ENCODE measurements around the gene CTPS2.
"Not testable (repeated sequence)": the region's sequence is repeated elsewhere in the genome, so short reads cannot be mapped to it uniquely, and the experiment has no call there.

The CTPS2 gene

DNA sequence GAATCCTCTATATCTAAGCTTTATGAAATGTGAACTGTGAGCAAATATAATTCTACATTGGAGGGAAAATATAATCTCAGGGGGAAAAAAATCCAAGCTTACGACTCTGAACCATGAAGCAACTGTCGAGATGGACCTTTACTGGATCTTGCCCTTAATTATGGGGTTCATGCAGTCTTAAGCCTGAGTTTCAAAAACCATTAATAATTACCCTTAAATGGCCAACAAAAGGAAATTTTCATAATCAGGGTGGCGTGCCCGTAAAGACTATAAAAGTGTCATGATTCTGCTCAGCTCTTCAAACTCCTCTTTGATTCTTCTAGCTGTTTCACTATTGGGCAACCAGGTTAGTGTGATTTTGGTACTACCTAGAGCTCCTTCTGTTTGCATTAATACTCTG lies 62.6 kb downstream of the CTPS2 start, which contains the start of gene S100G:
Gene S100G, plus strand, starts transcription at position 301 of the 400 bp plus-strand sequence. CDS start 849 bp downstream, outside the sequence.
- DNase-seq = no peak

DNA sequence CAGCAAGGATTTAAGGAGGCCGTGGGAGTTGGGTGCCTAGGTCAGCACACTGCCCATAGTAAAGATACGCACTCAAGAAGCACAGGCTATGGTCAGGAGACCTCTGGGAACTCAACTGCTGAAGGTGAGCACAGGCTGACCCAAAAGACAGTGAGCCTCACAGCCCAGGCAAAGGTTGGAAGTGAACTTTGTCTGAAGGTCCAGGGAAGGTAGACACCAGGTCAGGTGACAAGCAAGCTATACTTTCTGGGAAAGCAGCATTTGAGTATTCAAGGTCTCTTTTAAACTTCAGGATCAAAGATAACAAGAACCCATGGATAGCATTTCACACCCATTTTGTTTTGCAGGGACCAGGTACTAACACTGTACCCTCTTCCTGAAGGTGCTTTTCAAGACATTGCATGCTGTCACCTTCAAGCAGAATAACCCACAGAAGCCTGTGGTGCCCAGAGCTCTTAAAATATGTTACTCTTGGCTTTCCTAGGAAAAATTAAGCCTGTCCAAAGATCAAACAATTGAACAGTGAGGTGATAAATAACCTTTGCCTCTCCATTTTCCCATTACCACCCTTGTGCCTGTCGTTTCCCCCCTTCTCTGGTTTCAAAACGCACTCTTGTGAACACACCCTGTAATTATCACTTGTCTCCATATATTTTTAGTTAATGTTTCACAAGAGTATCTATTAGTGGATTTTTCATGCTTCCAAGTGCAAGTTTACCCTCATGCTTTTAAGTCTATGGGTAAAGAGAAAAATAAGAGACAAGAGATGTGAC lies 65.9 kb downstream of the CTPS2 start:
- no peak for DNase-seq

DNA sequence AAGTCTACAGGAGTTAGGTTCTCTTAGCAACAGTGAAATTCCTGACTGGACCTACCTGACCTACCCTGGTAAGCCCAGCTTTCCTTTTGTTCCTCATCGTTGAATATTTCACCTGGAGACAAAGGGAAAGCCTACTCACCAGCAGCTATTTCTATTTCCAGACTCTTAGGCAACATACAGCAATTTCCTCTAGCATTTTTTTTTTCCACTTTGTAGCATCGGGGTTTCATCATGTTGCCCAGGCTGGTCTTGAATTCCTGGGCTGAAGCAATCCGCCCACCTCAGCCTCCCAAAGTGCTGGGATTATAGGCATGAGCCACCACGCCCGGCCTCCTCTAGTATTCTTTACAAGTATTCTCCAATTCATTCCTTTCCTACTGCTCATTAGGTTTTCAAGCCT lies 69.3 kb downstream of the CTPS2 start:
- DNase-seq = no peak

DNA sequence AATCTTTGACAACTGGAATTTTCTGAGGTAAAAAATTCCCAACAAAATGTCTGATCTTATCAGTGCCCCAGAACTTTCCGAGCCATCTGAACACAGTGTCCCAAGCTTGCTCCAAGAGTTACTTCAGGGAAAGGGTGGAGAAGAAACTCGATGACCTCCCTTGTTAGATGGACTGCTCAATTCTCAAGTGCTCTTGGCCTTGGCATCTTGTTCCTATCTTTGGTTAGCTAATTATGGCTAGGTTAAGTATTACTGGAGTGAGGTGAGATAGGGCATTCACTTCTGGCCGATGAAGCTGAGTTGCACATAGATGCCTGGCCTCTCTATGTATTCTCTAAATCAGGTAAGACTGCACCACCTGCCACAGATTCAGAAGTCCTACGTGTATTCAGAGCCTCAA lies 71.6 kb downstream of the CTPS2 start:
- DNase-seq = no peak

DNA sequence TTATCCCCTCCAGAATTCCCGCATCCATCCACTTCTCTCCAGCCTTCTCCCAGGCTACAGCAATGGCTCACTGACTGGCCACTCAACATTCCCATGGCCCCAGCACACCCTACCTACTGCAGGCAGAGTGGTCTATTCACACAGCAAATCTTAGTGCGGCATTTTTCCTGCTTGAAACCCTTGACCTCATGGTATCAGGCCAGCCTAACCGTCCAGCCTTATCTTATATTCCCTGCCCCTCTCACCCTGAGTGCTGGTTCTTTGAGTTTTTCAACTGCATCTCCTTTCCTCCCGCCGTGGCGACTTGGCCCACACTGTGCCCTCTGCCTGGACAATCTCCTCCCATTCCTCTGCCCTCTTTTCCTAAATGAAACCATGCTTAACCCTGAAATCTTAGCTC lies 72.5 kb downstream of the CTPS2 start:
- DNase-seq = no peak

DNA sequence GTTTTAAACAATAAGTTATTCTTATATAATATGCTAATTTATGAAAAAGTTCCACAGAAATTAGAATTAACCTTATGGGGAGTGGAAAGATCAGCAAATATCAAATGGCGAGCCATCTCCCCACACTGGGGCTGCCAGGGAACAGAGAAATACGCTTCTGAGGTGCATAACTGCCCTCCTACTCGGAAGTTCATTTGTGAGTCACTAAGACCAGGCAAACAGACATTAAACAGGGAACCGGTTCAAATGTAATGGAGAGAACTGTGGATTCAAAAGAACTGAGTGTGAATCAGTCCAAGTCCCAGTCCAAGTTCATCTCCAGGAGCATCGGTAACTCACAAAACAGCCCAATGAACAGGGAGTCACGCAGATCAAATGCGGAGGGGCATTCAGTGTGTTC lies 73.9 kb downstream of the CTPS2 start:
- DNase-seq = no peak

DNA sequence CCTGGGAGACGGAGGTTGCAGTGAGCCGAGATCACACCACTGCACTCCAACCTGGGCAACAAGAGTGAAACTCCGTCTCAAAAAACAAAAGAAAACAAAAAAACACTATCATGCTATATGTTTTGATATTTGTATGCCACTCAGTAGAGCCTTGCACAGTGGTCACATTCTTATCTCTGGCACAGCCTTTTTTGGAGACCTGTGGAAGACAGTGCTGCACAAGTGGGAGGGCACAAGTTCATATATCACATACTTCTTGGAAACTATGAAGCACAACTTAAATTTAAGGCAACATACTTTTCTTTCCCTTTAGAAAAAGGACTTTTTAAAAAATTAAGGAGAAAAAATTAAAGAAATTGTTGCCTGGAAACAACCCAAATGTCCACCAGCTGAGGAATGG lies 76.9 kb downstream of the CTPS2 start:
- DNase-seq = no peak

DNA sequence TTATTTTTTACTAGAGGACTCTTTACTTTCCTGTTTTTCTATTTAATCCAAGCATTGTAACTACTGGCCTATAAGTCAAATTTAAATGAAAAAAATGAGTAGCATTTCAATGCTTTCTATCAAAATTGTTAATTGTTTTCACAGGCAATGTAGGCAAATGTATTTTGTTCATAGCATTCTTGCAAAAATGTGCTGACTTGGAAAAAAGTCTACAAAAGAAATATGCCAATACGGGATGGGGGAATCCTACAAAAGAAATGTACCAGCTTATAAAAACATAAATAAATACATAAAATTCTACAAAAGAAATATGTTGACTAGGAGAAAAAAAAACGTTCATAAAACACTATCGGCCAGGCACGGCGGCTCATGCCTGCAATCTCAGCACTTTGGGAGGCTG lies 77.4 kb downstream of the CTPS2 start:
- DNase-seq = no peak

DNA sequence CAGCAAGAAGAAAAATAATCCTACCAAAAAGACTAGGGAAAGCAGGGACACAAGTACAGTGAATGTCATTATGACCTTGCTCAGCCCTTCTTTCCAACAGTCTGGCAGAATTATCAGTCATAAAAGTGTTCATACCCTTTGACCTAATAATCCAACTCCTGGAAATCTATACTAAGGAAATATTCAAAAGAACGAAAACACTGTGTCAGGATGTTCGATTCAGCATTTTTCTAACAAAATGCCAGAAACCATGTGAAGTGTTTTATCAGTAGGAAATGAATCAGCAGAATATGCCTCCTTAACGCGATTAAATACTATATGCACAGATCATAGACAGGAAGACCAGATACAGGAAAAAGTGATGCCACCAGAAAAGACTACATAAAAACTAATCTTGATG lies 78.7 kb downstream of the CTPS2 start:
- DNase-seq = no peak

DNA sequence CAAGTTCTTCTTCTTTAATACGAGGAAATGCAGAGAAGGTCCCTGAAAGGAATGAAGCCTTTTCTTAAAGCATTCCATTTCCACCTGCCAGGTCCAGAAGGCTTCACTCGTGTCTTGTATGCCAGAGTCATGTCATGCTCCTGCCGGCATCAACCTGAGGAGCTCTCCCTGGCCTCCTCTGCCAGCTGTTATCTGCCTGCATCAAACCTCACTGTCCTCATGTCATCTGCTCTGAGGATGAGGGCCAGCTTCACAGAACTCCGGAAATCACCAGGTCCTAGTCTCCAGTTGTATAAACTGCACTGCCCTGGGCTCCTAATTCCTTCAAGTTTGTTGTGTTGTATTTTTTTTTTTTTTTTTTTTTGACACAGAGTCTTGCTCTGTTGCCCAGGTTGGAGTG lies 82.6 kb downstream of the CTPS2 start:
- no peak for DNase-seq

DNA sequence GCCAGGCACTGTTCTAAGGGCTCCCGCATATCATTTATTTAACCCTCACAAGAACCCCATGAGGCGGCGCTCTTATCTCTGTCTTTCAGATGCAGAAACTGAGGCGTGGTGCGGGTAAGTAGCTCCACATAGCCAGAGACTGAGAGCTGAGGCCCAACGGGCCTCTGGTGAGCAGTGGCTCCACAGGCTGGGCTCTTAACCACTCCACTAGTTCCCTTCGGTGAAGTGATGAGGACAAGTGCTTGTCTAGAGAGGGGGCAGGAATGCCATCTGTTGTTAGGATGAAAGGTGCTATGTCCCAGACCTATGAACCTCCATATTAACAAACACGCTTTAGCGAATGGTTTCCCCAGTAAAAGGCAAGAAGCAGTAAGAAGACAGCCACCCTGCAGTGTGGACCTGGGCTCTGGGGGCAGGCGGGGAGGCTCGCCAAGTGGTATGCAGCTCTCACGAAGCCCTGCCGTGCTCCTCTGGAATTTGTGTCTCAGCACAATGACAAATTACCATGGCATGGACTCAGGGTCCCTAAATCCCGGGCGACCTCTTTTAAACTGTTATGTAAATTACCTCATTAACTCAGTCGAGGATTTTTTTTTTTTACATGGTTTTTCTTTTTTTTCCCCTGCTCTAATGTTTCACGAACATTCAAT lies 83.4 kb downstream of the CTPS2 start:
- DNase-seq = no peak

DNA sequence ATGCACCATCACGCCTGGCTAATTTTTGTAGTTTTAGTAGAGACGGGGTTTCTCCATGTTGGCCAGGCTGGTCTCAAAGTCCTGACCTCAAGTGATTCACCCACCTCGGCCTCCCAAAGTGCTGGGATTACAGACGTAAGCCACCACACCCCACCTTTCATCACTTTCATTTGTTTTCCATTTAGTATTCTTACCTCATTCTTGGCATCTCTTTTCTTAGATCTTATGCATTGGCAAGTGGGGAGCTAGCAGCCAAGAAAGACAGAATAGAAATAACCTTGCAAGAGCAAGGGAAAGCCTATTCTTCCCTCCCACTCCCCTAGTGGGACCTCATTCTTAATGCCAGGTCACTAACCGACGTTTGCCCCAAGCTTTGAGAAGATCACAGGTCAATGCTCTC lies 84.0 kb downstream of the CTPS2 start:
- not testable (repeated sequence) for DNase-seq

DNA sequence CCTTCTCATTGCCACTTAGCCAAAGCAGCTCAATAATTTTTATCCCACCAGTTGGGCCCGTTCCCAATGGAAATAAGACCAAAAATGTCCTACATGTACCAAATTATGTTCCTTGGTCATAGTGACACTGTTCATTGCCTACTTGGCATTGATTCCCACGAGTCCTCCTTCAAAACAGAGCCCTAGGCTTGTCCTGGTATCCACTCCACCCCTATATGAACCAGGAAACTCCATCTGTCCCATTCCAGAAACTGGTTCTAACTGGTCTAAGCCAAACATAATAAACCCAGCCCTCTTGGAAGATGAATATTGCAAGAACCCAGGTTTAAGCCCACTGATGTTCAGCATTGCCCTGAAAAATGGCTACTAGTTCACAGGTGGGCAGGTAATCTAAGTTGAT lies 93.4 kb downstream of the CTPS2 start:
- no peak for DNase-seq

DNA sequence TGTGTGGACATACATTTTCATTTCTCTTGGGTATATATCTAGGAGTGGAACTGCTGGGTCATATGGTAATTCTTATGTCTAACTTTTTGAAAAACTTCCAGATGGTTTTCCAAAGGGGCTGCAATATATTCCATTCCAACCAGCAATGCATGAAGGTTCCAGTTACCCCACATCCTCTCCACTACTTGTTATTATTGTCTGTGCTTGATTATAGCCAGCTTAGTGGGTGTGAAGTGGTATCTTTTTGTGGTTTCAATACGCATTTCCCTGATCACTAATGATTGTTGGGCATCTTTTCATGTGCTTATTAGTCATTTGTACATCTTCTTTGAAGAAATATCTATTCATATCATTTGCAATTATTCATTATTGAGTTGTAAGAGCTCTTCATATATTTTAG lies 94.0 kb downstream of the CTPS2 start:
- DNase-seq = no peak

DNA sequence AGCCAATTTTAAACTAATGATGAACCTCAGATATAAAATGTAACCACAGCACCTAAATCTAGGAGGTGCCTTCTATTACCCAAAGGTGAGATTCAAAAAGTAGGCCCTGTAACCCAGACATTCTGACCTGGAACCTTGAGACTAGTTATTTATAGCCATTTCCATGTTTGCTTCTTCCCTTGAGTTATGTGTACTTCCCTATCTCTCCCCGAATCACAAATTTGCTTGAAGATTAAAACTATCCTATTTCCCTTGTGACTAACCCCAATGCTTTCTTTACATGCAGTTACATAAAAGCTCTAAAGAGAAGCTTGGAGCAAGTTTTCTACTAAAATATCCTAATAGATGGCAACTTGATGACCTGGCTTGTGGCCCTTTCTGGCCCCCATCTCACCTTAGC lies 95.1 kb downstream of the CTPS2 start:
- no peak for DNase-seq

DNA sequence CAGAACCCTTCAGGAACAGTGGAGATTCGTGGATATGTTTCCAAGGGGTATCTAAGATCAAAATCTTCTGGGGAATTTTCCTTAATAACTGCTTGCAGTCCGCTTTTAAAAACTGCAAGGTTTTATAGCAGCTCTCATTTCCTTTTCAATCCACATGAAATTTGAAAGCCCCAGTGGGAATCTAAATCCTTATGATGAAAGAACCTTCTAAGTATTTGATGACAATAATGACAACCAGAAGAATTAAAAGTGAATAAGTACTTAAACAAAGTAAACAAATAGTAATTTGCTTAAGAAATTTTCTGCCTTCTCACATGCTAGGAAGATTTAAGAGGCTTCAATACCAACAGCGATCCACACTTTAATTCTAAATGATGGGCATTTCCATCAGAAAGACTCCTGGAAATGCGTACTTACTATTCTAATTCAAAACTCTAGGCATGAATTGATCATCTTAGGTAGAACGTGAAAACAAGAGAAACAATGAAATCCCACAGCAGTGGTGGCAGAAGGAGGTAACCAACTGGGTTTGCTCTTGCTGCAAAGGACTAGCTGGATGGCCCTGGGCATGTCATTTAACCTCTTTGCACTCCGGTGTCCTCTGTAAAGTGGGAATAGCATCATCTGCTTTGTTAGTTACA lies 100.1 kb downstream of the CTPS2 start:
- no peak for DNase-seq

DNA sequence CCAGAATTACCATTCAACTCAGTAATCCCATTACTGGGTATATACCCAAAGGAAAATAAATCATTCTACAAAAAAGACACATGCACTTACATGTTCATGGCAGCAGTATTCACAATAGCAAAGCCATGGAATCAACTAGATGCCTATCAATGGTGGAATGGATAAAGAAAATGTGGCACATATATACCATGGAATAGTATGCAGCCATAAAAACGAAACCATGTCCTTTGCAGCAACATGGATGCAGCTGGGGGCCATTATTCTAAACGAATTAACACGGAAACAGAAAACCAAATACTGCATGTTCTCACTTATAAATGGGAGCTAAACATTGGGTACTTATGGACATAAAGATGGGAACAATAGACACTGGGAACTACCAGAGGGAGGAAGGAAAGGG lies 101.8 kb downstream of the CTPS2 start:
- DNase-seq = not testable (repeated sequence)

DNA sequence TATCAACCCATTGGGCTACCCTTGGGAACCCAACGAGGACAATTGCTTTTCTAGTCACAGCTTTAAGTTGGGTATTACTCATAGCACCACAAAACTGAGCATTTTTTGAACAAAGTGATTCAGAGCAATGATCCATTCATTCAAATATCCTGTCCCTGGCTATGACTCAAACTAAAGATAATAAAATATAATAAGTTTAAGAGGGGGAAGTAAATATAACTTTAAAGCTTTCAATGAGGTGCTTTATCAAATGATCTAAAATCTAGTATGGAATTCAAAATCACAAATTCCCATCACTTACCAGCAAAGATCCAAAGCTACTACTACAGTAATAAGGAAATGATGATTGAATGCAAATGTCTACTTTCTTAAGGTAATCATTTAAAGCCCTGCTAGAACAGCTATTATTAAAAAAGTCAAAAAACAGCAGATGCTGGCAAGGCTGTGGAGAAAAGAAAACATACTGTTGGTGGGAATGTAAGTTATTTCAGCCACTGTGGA lies 102.3 kb downstream of the CTPS2 start:
- no peak for DNase-seq

DNA sequence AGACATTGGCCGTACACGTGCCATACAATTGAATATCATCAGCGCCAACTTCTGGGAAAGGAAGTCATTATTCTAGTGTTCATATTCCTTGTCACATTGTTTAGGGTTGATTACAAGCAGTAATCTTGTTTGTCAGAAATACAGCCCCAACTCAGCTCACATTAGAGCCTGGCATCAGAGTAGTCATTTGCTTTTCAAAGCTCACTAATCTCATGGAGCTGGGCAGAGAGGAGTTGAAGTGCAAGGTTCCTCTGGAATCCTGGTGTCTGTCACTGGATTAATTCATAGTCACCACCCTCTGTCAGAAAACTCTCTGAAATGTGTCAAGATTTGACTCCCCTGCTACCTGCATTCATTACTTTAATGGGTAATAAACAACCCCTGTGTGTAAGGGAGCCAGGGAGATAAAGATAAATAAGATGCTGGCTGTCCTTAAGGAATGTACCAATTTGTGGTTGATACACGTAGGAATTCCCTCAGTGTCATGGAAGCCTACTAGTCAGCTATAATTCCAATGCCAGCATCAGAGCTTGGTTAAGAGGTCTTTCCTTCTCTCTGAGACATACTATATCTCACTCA lies 106.2 kb downstream of the CTPS2 start:
- DNase-seq = no peak

DNA sequence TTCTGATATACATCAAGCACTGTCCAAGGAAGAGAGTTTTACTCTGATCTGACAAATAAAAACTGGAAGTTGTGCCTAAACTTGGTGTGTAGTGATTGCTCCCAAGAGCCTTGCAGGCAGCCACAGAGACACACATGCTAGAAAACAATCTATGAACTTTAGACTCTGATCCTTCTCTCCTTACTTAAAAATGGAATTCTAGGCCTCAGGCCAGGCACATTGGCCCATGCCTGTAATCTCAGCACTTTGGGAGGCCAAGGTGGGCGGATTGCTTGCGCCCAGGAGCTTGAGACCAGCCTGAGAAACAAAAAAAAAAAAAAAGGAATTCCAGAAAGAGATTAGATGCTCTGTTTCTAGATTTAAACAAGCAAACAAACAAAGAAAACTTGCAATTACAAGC lies 108.1 kb downstream of the CTPS2 start:
- no peak for DNase-seq

DNA sequence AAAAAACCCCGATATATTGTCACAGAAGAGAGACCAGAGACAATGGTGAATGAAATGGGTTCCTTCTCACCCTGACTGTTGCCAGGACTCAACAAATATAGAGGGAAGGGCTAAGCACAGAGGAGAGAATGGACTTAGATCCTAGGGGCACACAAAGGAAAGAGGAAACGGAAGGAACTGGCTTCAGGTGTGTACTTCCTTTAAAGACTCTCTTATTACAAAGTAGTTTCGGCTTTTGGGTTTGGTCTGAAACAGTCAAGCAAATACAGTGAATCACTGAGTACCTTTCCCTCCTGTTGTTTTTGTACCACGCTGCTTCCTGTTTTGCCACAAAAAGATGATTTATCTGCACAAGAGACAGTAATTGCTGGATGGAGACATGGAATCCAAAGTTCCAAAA lies 108.6 kb downstream of the CTPS2 start:
- no peak for DNase-seq

DNA sequence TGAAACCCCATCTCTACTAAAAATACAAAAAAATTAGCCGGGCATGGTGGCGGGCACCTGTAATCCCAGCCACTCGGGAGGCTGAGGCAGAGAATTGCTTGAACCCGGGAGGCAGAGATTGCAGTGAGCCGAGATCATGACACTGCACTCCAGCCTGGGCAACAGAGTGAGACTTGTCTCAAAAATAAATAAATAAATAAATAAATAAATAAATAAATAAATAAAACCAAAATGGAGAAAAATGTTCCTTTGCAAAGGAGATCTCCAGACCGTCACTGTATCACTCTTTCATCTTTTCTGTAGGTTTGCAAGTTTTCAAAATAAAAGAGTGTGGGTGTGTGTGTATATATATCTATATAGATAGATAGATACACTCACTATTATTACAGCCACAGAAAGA lies 109.2 kb downstream of the CTPS2 start:
- not testable (repeated sequence) for DNase-seq

DNA sequence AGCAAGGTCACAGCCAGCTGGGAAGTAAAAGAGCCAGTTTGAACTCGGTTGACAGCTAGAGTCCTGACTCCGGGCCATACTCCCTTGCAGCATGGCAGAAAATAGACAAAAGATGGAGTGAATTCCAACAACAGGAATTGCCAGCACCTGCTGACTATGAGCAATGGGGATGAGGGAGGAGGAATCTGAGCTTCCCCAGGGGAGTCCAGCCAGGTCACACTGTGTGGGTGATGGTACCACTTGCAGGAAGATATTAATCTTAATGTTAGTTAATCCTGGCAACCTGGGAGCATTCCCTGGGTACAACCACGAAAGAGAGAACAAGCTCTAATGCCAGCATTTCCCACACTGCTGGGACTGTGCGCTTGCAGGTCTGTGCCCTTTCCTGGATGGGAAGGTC lies 110.6 kb downstream of the CTPS2 start:
- no peak for DNase-seq

DNA sequence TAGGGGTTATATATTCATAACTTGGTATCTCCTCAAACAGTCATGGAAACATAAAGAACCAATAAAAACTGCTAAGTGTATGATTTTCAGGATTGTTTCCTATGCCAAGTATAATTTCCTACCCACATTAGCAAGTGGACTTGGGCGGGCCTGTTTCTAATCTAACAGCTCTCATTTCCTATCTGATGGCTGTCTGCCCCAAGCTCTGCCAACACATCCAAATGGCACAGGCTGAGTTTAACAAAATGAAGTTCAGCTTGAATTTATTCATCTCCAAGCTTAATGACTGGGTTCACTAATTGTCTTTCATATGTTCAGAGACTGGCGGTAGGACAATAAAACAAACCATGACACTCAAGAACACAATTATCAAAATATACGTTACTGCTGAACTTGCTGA lies 118.0 kb downstream of the CTPS2 start:
- DNase-seq = no peak

Measured in activated CD4-positive, alpha-beta T cell treated with anti-CD3 and anti-CD28 coated beads for 48 hours (primary cell).